Measurements from ENCODE around the gene LCOR. TPM values are rescaled to one million over a fixed set of nuclear protein-coding genes. Genes with fewer than 3 reads are reported as not detected.

Gene LCOR
- total and polyA plus RNA-seq, 9 of the 15 experiments (the other 6 are each of a cell fraction or from before 2014, with no cell fraction given): 3.6 to 25.2 (median 14.4) TPM

GRCh38 chr10:96832721-96833219, 672 bp downstream of the LCOR start (continued):
- TF ChIP-seq CLOCK (CRISPR knock-in tag; IDR thresholded peaks at IDR 0.05; ENCODE audit: borderline replicate concordance) (no peak), CBX5 (IDR thresholded peaks at IDR 0.05; ENCODE audit: borderline replicate concordance, low read depth) (no peak), ZNF41 (CRISPR knock-in tag; conservative IDR thresholded peaks at IDR 0.05) (no peak), ZNF766 (CRISPR knock-in tag; conservative IDR thresholded peaks at IDR 0.05) (peak; percentile 95), CTCF (IDR thresholded peaks at IDR 0.05 in 2 of 3, conservative IDR thresholded peaks at IDR 0.05 in 1 of 3; ENCODE audit: insufficient read depth in 2 of 3, low read depth in 1 of 3, low read length in 3 of 3) (no peak), ZNF444 (CRISPR knock-in tag; IDR thresholded peaks at IDR 0.05) (no peak), ZNF740 (CRISPR knock-in tag; IDR thresholded peaks at IDR 0.05) (no peak), ZNF740 (tag; IDR thresholded peaks at IDR 0.05) (0 out of 4 replicates have a peak, but pooled peaks of 1 of the 2 experiments have one; percentile 35), JUNB (CRISPR knock-in tag; conservative IDR thresholded peaks at IDR 0.05) (no peak), ZNF24 (IDR thresholded peaks at IDR 0.05) (no peak), CBFA2T2 (conservative IDR thresholded peaks at IDR 0.05) (no peak), HSF4 (CRISPR knock-in tag; IDR thresholded peaks at IDR 0.05; ENCODE audit: borderline replicate concordance) (no peak), ASH1L (IDR thresholded peaks at IDR 0.05; ENCODE audit: borderline replicate concordance, low read depth, partially characterized antibody) (no peak), NUFIP1 (IDR thresholded peaks at IDR 0.05; ENCODE audit: partially characterized antibody) (no peak), ARID4B (CRISPR knock-in tag; IDR thresholded peaks at IDR 0.05) (peak; percentile 48), ZNF239 (CRISPR knock-in tag; IDR thresholded peaks at IDR 0.05) (no peak), ZNF175 (CRISPR knock-in tag; IDR thresholded peaks at IDR 0.05; ENCODE audit: low read depth) (peak; percentile 96), FOXK2 (conservative IDR thresholded peaks at IDR 0.05 in 1 of 2, IDR thresholded peaks at IDR 0.05 in 1 of 2; ENCODE audit: low read depth in 2 of 2) (no peak), RBM34 (IDR thresholded peaks at IDR 0.05; ENCODE audit: borderline replicate concordance, insufficient read depth, low read length) (no peak)
